SK-N-SH (cell line): ENCODE measurements around the gene CCNK. TPM values are rescaled to one million over a fixed set of nuclear protein-coding genes. Genes with fewer than 3 reads are reported as not detected.

Experiments
- CTCF ChIA-PET: fragments of 300-600, 350-600 bp; formaldehyde crosslinking; extraction: SDS; loops from one replicate; lab custom pipeline; 2021; lab: Yijun Ruan, JAX
- POLR2A ChIA-PET: fragments of 350-600 bp; sonication (Branson Sonifier 250); formaldehyde crosslinking; extraction: SDS; loops from one replicate; lab custom pipeline; 2020; ENCODE audit warnings: antibody characterized with exemption, inconsistent platforms; lab: Yijun Ruan, JAX
- DNase-seq: peaks from one replicate; pipeline ENCODE4 v3.0.0; 2012
- H2AFZ ChIP-seq: fragments of 200-600 bp; sonication (generic); 2 replicates; pipeline ENCODE4 v1.8.1; 2016; ENCODE audit warnings: antibody characterized with exemption, mild to moderate bottlenecking, low read depth
- H3F3A ChIP-seq: fragments of 200-600 bp; sonication (generic); replicated peaks from 2 replicates; pipeline ENCODE3; 2016; ENCODE audit warnings: antibody characterized with exemption, mild to moderate bottlenecking; ENCODE audit not compliant: insufficient read depth
- H3K27ac ChIP-seq, 2 experiments: fragments of 200-500 bp in 1 of 2; fragments of 200-600 bp in 1 of 2; sonication (Bioruptor generic) in 1 of 2; sonication (generic), shearing (Covaris generic) in 1 of 2; 2 replicates each; pipeline versions ENCODE4 v1.5.1 to v1.6.1; 2014 to 2016; ENCODE audit warnings: low read depth in 2 of 2, inconsistent platforms in 1 of 2, low read length in 1 of 2, mild to moderate bottlenecking in 1 of 2, mixed read lengths in 1 of 2
- H3K27me3 ChIP-seq: fragments of 200-600 bp; sonication (generic), shearing (Covaris generic); 2 replicates; pipeline ENCODE4 v1.6.1; 2016; ENCODE audit warnings: mixed run types; ENCODE audit not compliant: insufficient read depth
- H3K36me3 ChIP-seq, 2 experiments: fragments of 200-500 bp in 1 of 2; fragments of 200-600 bp in 1 of 2; sonication (Bioruptor generic) in 1 of 2; sonication (generic) in 1 of 2; replicated peaks in 1 of 2; 2 replicates each; pipeline versions ENCODE3 to v1.5.1; 2014 to 2016; ENCODE audit warnings: low read length in 1 of 2, mild to moderate bottlenecking in 1 of 2; ENCODE audit not compliant: insufficient read depth in 2 of 2, control insufficient read depth in 1 of 2
- H3K4me1 ChIP-seq, 2 experiments: fragments of 200-500 bp in 1 of 2; fragments of 200-600 bp in 1 of 2; sonication (Bioruptor generic) in 1 of 2; sonication (generic), shearing (Covaris generic) in 1 of 2; 2 replicates each; pipeline versions ENCODE4 v1.5.1 to v1.6.1; 2014 to 2016; ENCODE audit warnings: low read depth in 1 of 2, low read length in 1 of 2, mixed run types in 1 of 2; ENCODE audit not compliant: insufficient read depth in 2 of 2, control insufficient read depth in 1 of 2
- H3K4me2 ChIP-seq: fragments of 200-600 bp; sonication (generic), shearing (Covaris generic); 2 replicates; pipeline ENCODE4 v1.6.1; 2017; ENCODE audit warnings: mixed run types
- H3K4me3 ChIP-seq, 2 experiments: fragments of 200-500 bp in 1 of 2; fragments of 200-600 bp in 1 of 2; sonication (Bioruptor generic) in 1 of 2; sonication (generic), shearing (Covaris generic) in 1 of 2; 2 replicates each; pipeline versions ENCODE4 v1.5.1 to v1.8.1; 2014 to 2016; ENCODE audit warnings: low read depth in 2 of 2, inconsistent platforms in 1 of 2, low read length in 1 of 2, mild to moderate bottlenecking in 1 of 2, mixed read lengths in 1 of 2, moderate library complexity in 1 of 2
- H3K79me2 ChIP-seq: fragments of 200-600 bp; sonication (generic); 2 replicates; pipeline ENCODE4 v1.8.1; 2017; ENCODE audit warnings: mild to moderate bottlenecking; ENCODE audit not compliant: insufficient read depth
- H3K9ac ChIP-seq: fragments of 200-600 bp; sonication (generic); 2 replicates; pipeline ENCODE4 v1.6.1; 2017; ENCODE audit warnings: mixed run types
- H3K9me2 ChIP-seq: fragments of 200-600 bp; sonication (generic); 2 replicates; pipeline ENCODE4 v1.6.1; 2017; ENCODE audit warnings: mixed run types
- H3K9me3 ChIP-seq: fragments of 200-600 bp; sonication (generic); 2 replicates; pipeline ENCODE4 v1.6.1; 2017; ENCODE audit warnings: mixed run types, mild to moderate bottlenecking, moderate library complexity
- H4K20me1 ChIP-seq: fragments of 200-600 bp; sonication (generic); 2 replicates; pipeline ENCODE4 v1.6.1; 2017; ENCODE audit warnings: mild to moderate bottlenecking, mixed run types; ENCODE audit not compliant: insufficient read depth
- CHD2 ChIP-seq: fragments of 150-350 bp; IDR thresholded peaks from 2 replicates; pipeline ENCODE4 v1.6.1; 2018; ENCODE audit warnings: low read length; ENCODE audit not compliant: partially characterized antibody
- ELF1 ChIP-seq: IDR thresholded peaks from 2 replicates; pipeline ENCODE4 v1.4.0; 2012
- EP300 ChIP-seq, 2 experiments: IDR thresholded peaks; 2 replicates each; pipeline versions ENCODE4 v1.4.0 to v1.6.1; 2012; ENCODE audit warnings: borderline replicate concordance in 1 of 2, low read depth in 1 of 2, low read length in 1 of 2
- FOSL2 ChIP-seq: IDR thresholded peaks from 2 replicates; pipeline ENCODE4 v1.4.0; 2012; ENCODE audit warnings: low read depth, mild to moderate bottlenecking, moderate library complexity, borderline replicate concordance
- FOXJ3 ChIP-seq: sonication (generic); formaldehyde crosslinking; IDR thresholded peaks from 2 replicates; pipeline ENCODE4 v1.5.1; 2020; ENCODE audit warnings: mild to moderate bottlenecking, missing genetic modification reagents
- GABPA ChIP-seq: IDR thresholded peaks from 2 replicates; pipeline ENCODE4 v1.4.0; 2012; ENCODE audit warnings: low read depth, mild to moderate bottlenecking
- JUND ChIP-seq: IDR thresholded peaks from 2 replicates; pipeline ENCODE4 v1.4.0; 2012
- MXI1 ChIP-seq: IDR thresholded peaks from 2 replicates; pipeline ENCODE4 v1.6.1; 2012; ENCODE audit warnings: mild to moderate bottlenecking, low read depth, low read length, improper control_type of control experiment
- NRF1 ChIP-seq: IDR thresholded peaks from 2 replicates; pipeline ENCODE4 v1.6.1; 2012; ENCODE audit warnings: low read depth, mild to moderate bottlenecking, low read length
- POLR2AphosphoS5 ChIP-seq: IDR thresholded peaks from 2 replicates; pipeline ENCODE4 v1.6.1; 2012; ENCODE audit warnings: low read depth, low read length
- RAD21 ChIP-seq: IDR thresholded peaks from 2 replicates; pipeline ENCODE4 v1.6.1; 2012; ENCODE audit warnings: mild to moderate bottlenecking, low read length
- REST ChIP-seq: IDR thresholded peaks from 2 replicates; pipeline ENCODE4 v1.6.1; 2012; ENCODE audit warnings: mild to moderate bottlenecking, low read depth, low read length, moderate library complexity
- RFX5 ChIP-seq: IDR thresholded peaks from 2 replicates; pipeline ENCODE4 v1.6.1; 2012; ENCODE audit warnings: mild to moderate bottlenecking, improper control_type of control experiment, low read length
- SIN3A ChIP-seq: IDR thresholded peaks from 2 replicates; pipeline ENCODE4 v1.6.1; 2012; ENCODE audit warnings: low read depth, mild to moderate bottlenecking, low read length, moderate library complexity, borderline replicate concordance
- TCF12 ChIP-seq: IDR thresholded peaks from 2 replicates; pipeline ENCODE4 v1.4.0; 2012
- TEAD4 ChIP-seq: IDR thresholded peaks from 2 replicates; pipeline ENCODE4 v1.4.0; 2012; ENCODE audit warnings: mild to moderate bottlenecking, borderline replicate concordance; ENCODE audit not compliant: insufficient read depth
- WGBS: methylation state at CpG from one replicate; pipeline ENCODE4 v1.1.6; 2017; ENCODE audit warnings: low lambda C conversion rate; 5-methylcytosine and 5-hydroxymethylcytosine counted together
- polyA plus RNA-seq, 3 experiments: library from polyadenylated mRNA; depleted of rRNA; stranded (reverse); fragments of >200 nt; gene quantifications; 2 replicates each; pipeline ENCODE4 v1.2.3, GENCODE V29; 2012
- TF ChIP-seq, protein P1 (sequence below): IDR thresholded peaks from 2 replicates; pipeline ENCODE4 v1.4.0; 2012; ENCODE audit warnings: low read depth, borderline replicate concordance
- TF ChIP-seq, protein P2 (sequence below): IDR thresholded peaks from 2 replicates; pipeline ENCODE4; 2012

The CCNK gene
- polyA plus RNA-seq, 1 of the 3 experiments (the other 2 are of a cell fraction), result 14.6 TPM

DNA sequence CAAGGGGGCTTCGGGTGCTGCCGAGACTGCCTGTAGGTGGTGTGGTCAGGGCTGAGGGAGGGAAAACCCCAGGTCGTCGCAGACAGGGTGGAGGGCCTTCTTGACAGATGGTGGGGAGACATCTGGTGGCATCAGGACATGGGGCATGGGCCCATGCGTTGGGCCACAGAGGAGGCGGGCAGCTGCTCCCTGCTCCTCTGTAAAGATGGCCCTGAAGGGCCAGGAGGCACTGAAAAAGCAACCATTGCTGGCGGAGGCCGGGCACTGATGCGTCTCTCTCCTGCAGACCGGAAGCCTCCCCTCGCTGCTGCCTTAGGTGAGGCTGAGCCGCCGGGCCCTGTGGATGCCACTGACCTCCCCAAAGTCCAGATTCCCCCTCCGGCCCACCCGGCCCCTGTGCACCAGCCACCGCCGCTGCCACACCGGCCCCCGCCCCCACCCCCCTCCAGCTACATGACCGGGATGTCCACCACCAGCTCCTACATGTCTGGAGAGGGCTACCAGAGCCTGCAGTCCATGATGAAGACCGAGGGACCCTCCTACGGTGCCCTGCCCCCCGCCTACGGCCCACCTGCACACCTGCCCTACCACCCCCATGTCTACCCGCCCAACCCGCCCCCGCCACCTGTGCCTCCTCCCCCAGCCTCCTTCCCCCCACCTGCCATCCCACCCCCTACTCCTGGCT is 28.8 kb downstream of the CCNK start:
- Histone ChIP-seq H3F3A (peaks cover 13% of the 10 kb centered on the region), H3K36me3 (peaks cover 35 to 79% of the 10 kb centered on the region in 2 experiments), H3K4me3 (no peak overlapping the region), H4K20me1 (0 out of 2 replicates have a peak, but pooled peaks cover 13% of the 10 kb centered on the region), H3K9ac (no peak overlapping the region), H3K4me1 (peaks cover 0 to 4% of the 10 kb centered on the region in 2 experiments; a peak in 1 of 4 replicates), H3K27me3 (no peaks in the 10 kb centered on the region), H3K9me3 (no peaks in the 10 kb centered on the region), H3K79me2 (no peaks in the 10 kb centered on the region)
- DNase-seq, result peak; percentile 33
- ChIA-PET POLR2A (no interaction called here), CTCF (interaction anchor here (1.7 kb wide), 1 partner anchor 119 kb away, joined by 5 read pairs; no protein-coding TSS in a partner anchor)
- TF ChIP-seq JUND, result no peak
- TF ChIP-seq RAD21, result no peak
- no peak for TF ChIP-seq POLR2AphosphoS5
- TF ChIP-seq CHD2, result no peak
- no peak for TF ChIP-seq REST
- no peak for TF ChIP-seq TEAD4
- TF ChIP-seq MXI1, result no peak
- TF ChIP-seq FOXJ3 (CRISPR knock-in tag), result no peak
- no peak for TF ChIP-seq ELF1
- TF ChIP-seq, protein P1, sequence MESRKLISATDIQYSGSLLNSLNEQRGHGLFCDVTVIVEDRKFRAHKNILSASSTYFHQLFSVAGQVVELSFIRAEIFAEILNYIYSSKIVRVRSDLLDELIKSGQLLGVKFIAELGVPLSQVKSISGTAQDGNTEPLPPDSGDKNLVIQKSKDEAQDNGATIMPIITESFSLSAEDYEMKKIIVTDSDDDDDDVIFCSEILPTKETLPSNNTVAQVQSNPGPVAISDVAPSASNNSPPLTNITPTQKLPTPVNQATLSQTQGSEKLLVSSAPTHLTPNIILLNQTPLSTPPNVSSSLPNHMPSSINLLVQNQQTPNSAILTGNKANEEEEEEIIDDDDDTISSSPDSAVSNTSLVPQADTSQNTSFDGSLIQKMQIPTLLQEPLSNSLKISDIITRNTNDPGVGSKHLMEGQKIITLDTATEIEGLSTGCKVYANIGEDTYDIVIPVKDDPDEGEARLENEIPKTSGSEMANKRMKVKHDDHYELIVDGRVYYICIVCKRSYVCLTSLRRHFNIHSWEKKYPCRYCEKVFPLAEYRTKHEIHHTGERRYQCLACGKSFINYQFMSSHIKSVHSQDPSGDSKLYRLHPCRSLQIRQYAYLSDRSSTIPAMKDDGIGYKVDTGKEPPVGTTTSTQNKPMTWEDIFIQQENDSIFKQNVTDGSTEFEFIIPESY, result no peak
- TF ChIP-seq GABPA, result no peak
- TF ChIP-seq FOSL2, result no peak
- no peak for TF ChIP-seq TCF12
- no peak for TF ChIP-seq RFX5
- TF ChIP-seq SIN3A, result no peak
- TF ChIP-seq, protein P2, sequence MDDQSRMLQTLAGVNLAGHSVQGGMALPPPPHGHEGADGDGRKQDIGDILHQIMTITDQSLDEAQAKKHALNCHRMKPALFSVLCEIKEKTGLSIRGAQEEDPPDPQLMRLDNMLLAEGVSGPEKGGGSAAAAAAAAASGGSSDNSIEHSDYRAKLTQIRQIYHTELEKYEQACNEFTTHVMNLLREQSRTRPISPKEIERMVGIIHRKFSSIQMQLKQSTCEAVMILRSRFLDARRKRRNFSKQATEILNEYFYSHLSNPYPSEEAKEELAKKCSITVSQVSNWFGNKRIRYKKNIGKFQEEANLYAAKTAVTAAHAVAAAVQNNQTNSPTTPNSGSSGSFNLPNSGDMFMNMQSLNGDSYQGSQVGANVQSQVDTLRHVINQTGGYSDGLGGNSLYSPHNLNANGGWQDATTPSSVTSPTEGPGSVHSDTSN, result no peak
- no peak for TF ChIP-seq NRF1
- TF ChIP-seq EP300 (IDR thresholded peaks at IDR 0.05; ENCODE audit: borderline replicate concordance in 1 of 2, low read depth in 1 of 2, low read length in 1 of 2), result no peak
- TF ChIP-seq, all 33 proteins: peak for 0
- Histone ChIP-seq H3K4me2 (no peak overlapping the region), H2AFZ (no peak overlapping the region), H3K9me2 (no peaks in the 10 kb centered on the region), H3K27ac (no peak overlapping the region)
- 94% methylated on average over 12 of the region's 27 CpGs for WGBS
